NCI-H1105 (cell line): ENCODE results near the gene YTHDF2.
A peak's percentile ranks its signal among the peaks of the same experiment; 100 is the strongest.
"Not testable (repeated sequence)": the region's sequence is repeated elsewhere in the genome, so short reads cannot be mapped to it uniquely, and the experiment has no call there.

Experiments
- DNase-seq: peaks from one replicate; lab custom pipeline; 2025; lab: John Stamatoyannopoulos, UW

YTHDF2 gene

GRCh38 chr1:28759257-28759656 is 22.5 kb downstream of the YTHDF2 start:
- no peak for DNase-seq

GRCh38 chr1:28761189-28761588 is 24.4 kb downstream of the YTHDF2 start:
- no peak for DNase-seq

- no peak for DNase-seq
Measured at GRCh38 chr1:28766532-28767183, 29.9 kb downstream of the YTHDF2 start.

- DNase-seq = no peak
Measured at GRCh38 chr1:28770601-28771165, 33.9 kb downstream of the YTHDF2 start.

GRCh38 chr1:28771921-28772320 is 35.2 kb downstream of the YTHDF2 start:
- not testable (repeated sequence) for DNase-seq

GRCh38 chr1:28773105-28773504 is 36.4 kb downstream of the YTHDF2 start:
- no peak for DNase-seq

GRCh38 chr1:28775121-28775942 is 38.6 kb downstream of the YTHDF2 start:
- DNase-seq = peak; percentile 67

- no peak for DNase-seq
Measured at GRCh38 chr1:28776341-28776740, 39.6 kb downstream of the YTHDF2 start.

GRCh38 chr1:28778021-28778420 is 41.3 kb downstream of the YTHDF2 start:
- no peak for DNase-seq

GRCh38 chr1:28779751-28780408 is 43.1 kb downstream of the YTHDF2 start:
- no peak for DNase-seq

- DNase-seq = no peak
Measured at GRCh38 chr1:28781305-28781704, 44.6 kb downstream of the YTHDF2 start.

- DNase-seq = no peak
Measured at GRCh38 chr1:28782011-28782410, 45.3 kb downstream of the YTHDF2 start.

- no peak for DNase-seq
Measured at GRCh38 chr1:28783363-28783762, 46.6 kb downstream of the YTHDF2 start.

GRCh38 chr1:28789412-28789811 is 52.7 kb downstream of the YTHDF2 start:
- DNase-seq = no peak

- no peak for DNase-seq
Measured at GRCh38 chr1:28789816-28790215, 53.1 kb downstream of the YTHDF2 start.

GRCh38 chr1:28790377-28791035 is 53.8 kb downstream of the YTHDF2 start:
- no peak for DNase-seq

GRCh38 chr1:28791929-28792328 is 55.2 kb downstream of the YTHDF2 start:
- not testable (repeated sequence) for DNase-seq

GRCh38 chr1:28792644-28793121 is 55.9 kb downstream of the YTHDF2 start:
- peak; percentile 27 for DNase-seq

- DNase-seq = not testable (repeated sequence)
Measured at GRCh38 chr1:28794582-28794981, 57.8 kb downstream of the YTHDF2 start.

- no peak for DNase-seq
Measured at GRCh38 chr1:28796352-28797211, 59.8 kb downstream of the YTHDF2 start.

- no peak for DNase-seq
Measured at GRCh38 chr1:28800324-28800723, 63.6 kb downstream of the YTHDF2 start.
